K562 (cell line): Measurements from ENCODE around the gene SFTPB. TPM values are rescaled to one million over a fixed set of nuclear protein-coding genes. Genes with fewer than 3 reads are reported as not detected.

Source experiments
- E2F1 ChIP-seq: sonication (generic); formaldehyde crosslinking; IDR thresholded peaks from 2 replicates; pipeline ENCODE4 v1.8.1; 2023; ENCODE audit warnings: mild to moderate bottlenecking, missing genetic modification reagents, moderate library complexity
- GATAD2A ChIP-seq: fragments of 450-650 bp; IDR thresholded peaks from 2 replicates; pipeline ENCODE4 v1.6.1; 2017
- ID3 ChIP-seq, 2 experiments: fragments of 250-450 bp in 1 of 2; fragments of 450-650 bp in 1 of 2; sonication (Bioruptor Pico) in 1 of 2; IDR thresholded peaks; 2 replicates each; pipeline versions ENCODE4 v1.6.1 to v1.8.0; 2016 to 2021; ENCODE audit warnings: mild to moderate bottlenecking in 2 of 2, moderate library complexity in 2 of 2, missing compliant biosample characterization in 1 of 2, missing genetic modification characterization in 1 of 2
- SRF ChIP-seq, 2 experiments: fragments of 250-450, 450-650 bp in 1 of 2; sonication (Bioruptor Pico) in 1 of 2; sonication (generic) in 1 of 2; formaldehyde crosslinking; IDR thresholded peaks; 2 replicates each; pipeline versions ENCODE4 v1.5.0 to v1.5.1; 2020 to 2022; ENCODE audit warnings: mild to moderate bottlenecking in 1 of 2, missing genetic modification reagents in 1 of 2
- TSC22D4 ChIP-seq: fragments of 450-650 bp; IDR thresholded peaks from 2 replicates; pipeline ENCODE4 v1.6.1; 2016; ENCODE audit warnings: missing genetic modification characterization, missing biosample characterization, control low read depth
- polyA plus RNA-seq, 8 experiments: library from polyadenylated mRNA; depleted of rRNA in 4 of 8; stranded (reverse) in 5 of 8; unstranded in 3 of 8; fragments of >200 nt; fragmentation: Nextera tagmentation in 2 of 8; fragmentation: Illumina TruSeq in 1 of 8; extraction: Ambion mirVana in 2 of 8; extraction: Trizol in 1 of 8; gene quantifications; 2 replicates each; pipeline versions ENCODE4 v1.2.1 to v1.2.3, GENCODE V29; 2011 to 2014; ENCODE audit warnings: inconsistent platforms in 1 of 8, missing spikeins in 1 of 8
- total RNA-seq, 7 experiments: library from RNA; depleted of rRNA in 6 of 7; stranded (reverse); fragments of >200 nt in 6 of 7; fragmentation: Illumina TruSeq in 2 of 7; extraction: Trizol in 2 of 7; gene quantifications; 2 replicates each; pipeline versions ENCODE4 v1.2.1 to v1.2.3, GENCODE V29; 2011 to 2021; ENCODE audit warnings: low replicate concordance in 1 of 7
- TF ChIP-seq, protein P1 (sequence below): sonication (generic); formaldehyde crosslinking; IDR thresholded peaks from 2 replicates; pipeline ENCODE4 v1.8.0; 2022; ENCODE audit warnings: mild to moderate bottlenecking, missing genetic modification reagents
- TF ChIP-seq, protein P2 (sequence below), 2 experiments: IDR thresholded peaks; 2 replicates each; pipeline ENCODE4 v1.6.1; 2012; ENCODE audit warnings: improper control_type of control experiment in 2 of 2, low read depth in 2 of 2, low read length in 2 of 2, borderline replicate concordance in 1 of 2

SFTPB gene
- total and polyA plus RNA-seq, 9 of the 15 experiments (the other 6 are each of a cell fraction or from before 2014, with no cell fraction given): 0.03 to 7.0 TPM; not detected in 7

GRCh38 chr2:85681372-85681763 is 13.4 kb upstream of the SFTPB start (continued):
- TF ChIP-seq, protein P1, sequence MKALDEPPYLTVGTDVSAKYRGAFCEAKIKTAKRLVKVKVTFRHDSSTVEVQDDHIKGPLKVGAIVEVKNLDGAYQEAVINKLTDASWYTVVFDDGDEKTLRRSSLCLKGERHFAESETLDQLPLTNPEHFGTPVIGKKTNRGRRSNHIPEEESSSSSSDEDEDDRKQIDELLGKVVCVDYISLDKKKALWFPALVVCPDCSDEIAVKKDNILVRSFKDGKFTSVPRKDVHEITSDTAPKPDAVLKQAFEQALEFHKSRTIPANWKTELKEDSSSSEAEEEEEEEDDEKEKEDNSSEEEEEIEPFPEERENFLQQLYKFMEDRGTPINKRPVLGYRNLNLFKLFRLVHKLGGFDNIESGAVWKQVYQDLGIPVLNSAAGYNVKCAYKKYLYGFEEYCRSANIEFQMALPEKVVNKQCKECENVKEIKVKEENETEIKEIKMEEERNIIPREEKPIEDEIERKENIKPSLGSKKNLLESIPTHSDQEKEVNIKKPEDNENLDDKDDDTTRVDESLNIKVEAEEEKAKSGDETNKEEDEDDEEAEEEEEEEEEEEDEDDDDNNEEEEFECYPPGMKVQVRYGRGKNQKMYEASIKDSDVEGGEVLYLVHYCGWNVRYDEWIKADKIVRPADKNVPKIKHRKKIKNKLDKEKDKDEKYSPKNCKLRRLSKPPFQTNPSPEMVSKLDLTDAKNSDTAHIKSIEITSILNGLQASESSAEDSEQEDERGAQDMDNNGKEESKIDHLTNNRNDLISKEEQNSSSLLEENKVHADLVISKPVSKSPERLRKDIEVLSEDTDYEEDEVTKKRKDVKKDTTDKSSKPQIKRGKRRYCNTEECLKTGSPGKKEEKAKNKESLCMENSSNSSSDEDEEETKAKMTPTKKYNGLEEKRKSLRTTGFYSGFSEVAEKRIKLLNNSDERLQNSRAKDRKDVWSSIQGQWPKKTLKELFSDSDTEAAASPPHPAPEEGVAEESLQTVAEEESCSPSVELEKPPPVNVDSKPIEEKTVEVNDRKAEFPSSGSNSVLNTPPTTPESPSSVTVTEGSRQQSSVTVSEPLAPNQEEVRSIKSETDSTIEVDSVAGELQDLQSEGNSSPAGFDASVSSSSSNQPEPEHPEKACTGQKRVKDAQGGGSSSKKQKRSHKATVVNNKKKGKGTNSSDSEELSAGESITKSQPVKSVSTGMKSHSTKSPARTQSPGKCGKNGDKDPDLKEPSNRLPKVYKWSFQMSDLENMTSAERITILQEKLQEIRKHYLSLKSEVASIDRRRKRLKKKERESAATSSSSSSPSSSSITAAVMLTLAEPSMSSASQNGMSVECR (CRISPR knock-in tag): no peak
- no peak for TF ChIP-seq E2F1 (CRISPR knock-in tag)
- TF ChIP-seq SRF (CRISPR knock-in tag; IDR thresholded peaks at IDR 0.05): no peak
- TF ChIP-seq, protein P2, sequence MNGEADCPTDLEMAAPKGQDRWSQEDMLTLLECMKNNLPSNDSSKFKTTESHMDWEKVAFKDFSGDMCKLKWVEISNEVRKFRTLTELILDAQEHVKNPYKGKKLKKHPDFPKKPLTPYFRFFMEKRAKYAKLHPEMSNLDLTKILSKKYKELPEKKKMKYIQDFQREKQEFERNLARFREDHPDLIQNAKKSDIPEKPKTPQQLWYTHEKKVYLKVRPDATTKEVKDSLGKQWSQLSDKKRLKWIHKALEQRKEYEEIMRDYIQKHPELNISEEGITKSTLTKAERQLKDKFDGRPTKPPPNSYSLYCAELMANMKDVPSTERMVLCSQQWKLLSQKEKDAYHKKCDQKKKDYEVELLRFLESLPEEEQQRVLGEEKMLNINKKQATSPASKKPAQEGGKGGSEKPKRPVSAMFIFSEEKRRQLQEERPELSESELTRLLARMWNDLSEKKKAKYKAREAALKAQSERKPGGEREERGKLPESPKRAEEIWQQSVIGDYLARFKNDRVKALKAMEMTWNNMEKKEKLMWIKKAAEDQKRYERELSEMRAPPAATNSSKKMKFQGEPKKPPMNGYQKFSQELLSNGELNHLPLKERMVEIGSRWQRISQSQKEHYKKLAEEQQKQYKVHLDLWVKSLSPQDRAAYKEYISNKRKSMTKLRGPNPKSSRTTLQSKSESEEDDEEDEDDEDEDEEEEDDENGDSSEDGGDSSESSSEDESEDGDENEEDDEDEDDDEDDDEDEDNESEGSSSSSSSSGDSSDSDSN (IDR thresholded peaks at IDR 0.05; ENCODE audit: borderline replicate concordance in 1 of 2, low read depth in 2 of 2, low read length in 2 of 2): no peak
- no peak for TF ChIP-seq TSC22D4 (tag)
- no peak for TF ChIP-seq ID3 (CRISPR knock-in tag; IDR thresholded peaks at IDR 0.05)
- TF ChIP-seq ID3 (tag; IDR thresholded peaks at IDR 0.05): no peak
- no peak for TF ChIP-seq GATAD2A
